ENCODE data around the gene WDR77. TPM values are rescaled to one million over a fixed set of nuclear protein-coding genes. Genes with fewer than 3 reads are reported as not detected.

Gene WDR77
- total RNA-seq (36.8 TPM), polyA plus RNA-seq (29.6 TPM)
- long read RNA-seq, donor 1, partial matches to known transcripts = 0 of 3 reads
- long read RNA-seq, donor 1, other reads (novel, unspliced or antisense) = 0 of 3 reads
- long read RNA-seq, donor 2, transcript WDR77-201 (10 exons, 2,576 nt) = major isoform, 35 of 65 reads
- long read RNA-seq, donor 2, partial matches to known transcripts = 28 of 65 reads
- long read RNA-seq, donor 2, other reads (novel, unspliced or antisense) = 0 of 65 reads
- long read RNA-seq, donor 3, transcript WDR77-201 (10 exons, 2,576 nt) = major isoform, 23 of 37 reads
- long read RNA-seq, donor 3, partial matches to known transcripts = 13 of 37 reads
- long read RNA-seq, donor 3, other reads (novel, unspliced or antisense) = 0 of 37 reads
- long read RNA-seq, donor 4, transcript WDR77-201 (10 exons, 2,576 nt) = major isoform, 10 of 10 reads
- long read RNA-seq, donor 4, partial matches to known transcripts = 0 of 10 reads
- long read RNA-seq, donor 4, other reads (novel, unspliced or antisense) = 0 of 10 reads
- long read RNA-seq, donor 5, transcript WDR77-201 (10 exons, 2,576 nt) = major isoform, 19 of 31 reads
- long read RNA-seq, donor 5, partial matches to known transcripts = 12 of 31 reads
- long read RNA-seq, donor 5, other reads (novel, unspliced or antisense) = 0 of 31 reads
- long read RNA-seq, donor 6, transcript WDR77-201 (10 exons, 2,576 nt) = major isoform, 14 of 27 reads
- long read RNA-seq, donor 6, partial matches to known transcripts = 13 of 27 reads
- long read RNA-seq, donor 6, other reads (novel, unspliced or antisense) = 0 of 27 reads
- long read RNA-seq, donor 7, transcript WDR77-201 (10 exons, 2,576 nt) = major isoform, 16 of 26 reads
- long read RNA-seq, donor 7, partial matches to known transcripts = 9 of 26 reads
- long read RNA-seq, donor 7, other reads (novel, unspliced or antisense) = 0 of 26 reads
- long read RNA-seq, donor 8, transcript WDR77-201 (10 exons, 2,576 nt) = major isoform, 10 of 10 reads
- long read RNA-seq, donor 8, partial matches to known transcripts = 0 of 10 reads
- long read RNA-seq, donor 8, other reads (novel, unspliced or antisense) = 0 of 10 reads
- long read RNA-seq, donor 9, transcript WDR77-201 (10 exons, 2,576 nt) = major isoform, 15 of 21 reads
- long read RNA-seq, donor 9, partial matches to known transcripts = 6 of 21 reads
- long read RNA-seq, donor 9, other reads (novel, unspliced or antisense) = 0 of 21 reads
- long read RNA-seq, donor 10, transcript WDR77-201 (10 exons, 2,576 nt) = major isoform, 10 of 495 reads
- long read RNA-seq, donor 10, partial matches to known transcripts = 484 of 495 reads
- long read RNA-seq, donor 10, other reads (novel, unspliced or antisense) = 0 of 495 reads

- peaks cover under 1 to 43% of the 10 kb centered on the region in 2 donors for H3K36me3 ChIP-seq (ENCODE audit: control insufficient read depth in 2 of 2, insufficient read depth in 2 of 2, low read length in 1 of 2)
- H3K27me3 ChIP-seq (ENCODE audit: control insufficient read depth in 2 of 2, insufficient read depth in 1 of 2, low read length in 1 of 2) = no peaks in the 10 kb centered on the region
- peak within 1 kb of the TSS; percentile 83 to 90 for H3K4me3 ChIP-seq (ENCODE audit: low read length in 2 of 2)
- under 1% methylated on average over 54 of the region's 54 CpGs for WGBS
- H3K27ac ChIP-seq (ENCODE audit: low read depth in 1 of 2, low read length in 1 of 2) = peak within 1 kb of the TSS; percentile 72 to 74
- peaks cover 22 to 23% of the 10 kb centered on the region in 2 donors for H3K4me1 ChIP-seq (ENCODE audit: control insufficient read depth in 2 of 2, insufficient read depth in 2 of 2, low read length in 2 of 2)
- H3K9me3 ChIP-seq (ENCODE audit: control insufficient read depth in 2 of 2, insufficient read depth in 1 of 2, low read length in 1 of 2) = peaks cover 0 to 3% of the 10 kb centered on the region in 2 donors
- peak; percentile 89 to 99 (median 95) for DNase-seq (ENCODE audit: low read depth in 6 of 9, low spot score in 9 of 9)
Observed at GRCh38 chr1:111448918-111449702, at the start of gene WDR77, which contains the start of gene ATP5PB. Gene WDR77 (minus strand): TSS chr1:111449256. CDS start chr1:111449169, 87 bp downstream. Gene ATP5PB (plus strand): TSS chr1:111449464. CDS start chr1:111449542, 78 bp downstream.

DNA sequence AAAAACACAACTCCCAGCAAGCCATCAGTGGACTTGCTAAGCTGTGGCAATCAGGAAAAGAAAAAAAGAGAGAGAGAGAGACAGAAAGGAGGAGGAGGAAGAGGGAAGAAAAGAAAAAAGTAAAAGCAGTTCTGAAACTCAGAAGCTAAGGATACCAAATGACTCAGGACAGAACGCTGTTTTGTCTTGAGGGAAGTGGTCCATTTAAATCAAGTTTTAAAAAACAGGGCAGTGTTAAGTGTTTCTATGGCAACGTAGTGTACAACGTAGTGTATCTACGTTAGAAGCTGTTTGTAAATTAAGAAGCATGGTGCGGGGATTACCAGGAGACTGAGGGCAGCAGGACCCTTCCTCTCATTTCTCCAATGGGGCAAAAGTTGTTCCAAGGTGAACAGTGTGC, 48.5 kb upstream of the WDR77 start:
- Histone ChIP-seq H3K9me3 (ENCODE audit: control insufficient read depth in 2 of 2, insufficient read depth in 1 of 2, low read length in 1 of 2) (peaks cover 0 to 2% of the 10 kb centered on the region in 2 donors), H3K36me3 (ENCODE audit: control insufficient read depth in 2 of 2, insufficient read depth in 2 of 2, low read length in 1 of 2) (no peaks in the 10 kb centered on the region), H3K27me3 (ENCODE audit: control insufficient read depth in 2 of 2, insufficient read depth in 1 of 2, low read length in 1 of 2) (no peaks in the 10 kb centered on the region), H3K27ac (ENCODE audit: low read depth in 1 of 2, low read length in 1 of 2) (peak overlapping the region in 1 of 2 donors; percentile 8), H3K4me3 (ENCODE audit: low read length in 2 of 2) (no peak overlapping the region), H3K4me1 (ENCODE audit: control insufficient read depth in 2 of 2, insufficient read depth in 2 of 2, low read length in 2 of 2) (peaks cover 0 to under 1% of the 10 kb centered on the region in 2 donors)
- WGBS = 84% methylated on average over 5 of the region's 5 CpGs
- no peak for DNase-seq (ENCODE audit: low read depth in 6 of 9, low spot score in 9 of 9)

- Histone ChIP-seq H3K27me3 (ENCODE audit: control insufficient read depth in 2 of 2, insufficient read depth in 1 of 2, low read length in 1 of 2) (no peaks in the 10 kb centered on the region), H3K4me3 (ENCODE audit: low read length in 2 of 2) (no peak overlapping the region), H3K4me1 (ENCODE audit: control insufficient read depth in 2 of 2, insufficient read depth in 2 of 2, low read length in 2 of 2) (no peaks in the 10 kb centered on the region), H3K27ac (ENCODE audit: low read depth in 1 of 2, low read length in 1 of 2) (no peak overlapping the region), H3K36me3 (ENCODE audit: control insufficient read depth in 2 of 2, insufficient read depth in 2 of 2, low read length in 1 of 2) (no peaks in the 10 kb centered on the region), H3K9me3 (ENCODE audit: control insufficient read depth in 2 of 2, insufficient read depth in 1 of 2, low read length in 1 of 2) (peaks cover 0 to 2% of the 10 kb centered on the region in 2 donors)
- DNase-seq (ENCODE audit: low read depth in 6 of 9, low spot score in 9 of 9) = no peak
- 96% methylated on average over 4 of the region's 4 CpGs for WGBS
Observed at GRCh38 chr1:111496398-111496797, 47.3 kb upstream of the WDR77 start.

DNA sequence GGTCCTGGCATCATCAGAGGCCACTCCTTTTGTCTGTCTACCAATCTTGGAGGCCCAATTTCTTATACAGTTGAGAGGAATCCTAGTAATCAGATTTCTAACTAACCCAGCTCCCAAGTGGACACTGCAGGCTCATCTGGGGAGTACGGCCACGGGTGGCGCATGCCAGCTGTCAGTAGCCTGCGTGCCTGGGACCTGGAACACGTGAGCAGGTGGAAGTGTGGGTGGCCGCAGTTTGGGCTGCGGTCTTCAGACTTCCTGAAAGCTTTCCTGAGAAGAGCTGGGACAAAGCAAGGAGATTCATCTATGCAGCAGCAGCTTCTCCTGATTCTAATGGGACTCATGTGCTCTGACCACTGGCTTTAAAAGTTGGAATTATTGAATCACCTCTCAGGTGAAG, 42.0 kb upstream of the WDR77 start:
- no peak for DNase-seq (ENCODE audit: low read depth in 6 of 9, low spot score in 9 of 9)
- Histone ChIP-seq H3K27me3 (ENCODE audit: control insufficient read depth in 2 of 2, insufficient read depth in 1 of 2, low read length in 1 of 2) (no peaks in the 10 kb centered on the region), H3K4me3 (ENCODE audit: low read length in 2 of 2) (no peak overlapping the region), H3K27ac (ENCODE audit: low read depth in 1 of 2, low read length in 1 of 2) (no peak overlapping the region), H3K36me3 (ENCODE audit: control insufficient read depth in 2 of 2, insufficient read depth in 2 of 2, low read length in 1 of 2) (no peaks in the 10 kb centered on the region), H3K9me3 (ENCODE audit: control insufficient read depth in 2 of 2, insufficient read depth in 1 of 2, low read length in 1 of 2) (no peaks in the 10 kb centered on the region), H3K4me1 (ENCODE audit: control insufficient read depth in 2 of 2, insufficient read depth in 2 of 2, low read length in 2 of 2) (no peaks in the 10 kb centered on the region)
- 96% methylated on average over 7 of the region's 7 CpGs for WGBS

DNA sequence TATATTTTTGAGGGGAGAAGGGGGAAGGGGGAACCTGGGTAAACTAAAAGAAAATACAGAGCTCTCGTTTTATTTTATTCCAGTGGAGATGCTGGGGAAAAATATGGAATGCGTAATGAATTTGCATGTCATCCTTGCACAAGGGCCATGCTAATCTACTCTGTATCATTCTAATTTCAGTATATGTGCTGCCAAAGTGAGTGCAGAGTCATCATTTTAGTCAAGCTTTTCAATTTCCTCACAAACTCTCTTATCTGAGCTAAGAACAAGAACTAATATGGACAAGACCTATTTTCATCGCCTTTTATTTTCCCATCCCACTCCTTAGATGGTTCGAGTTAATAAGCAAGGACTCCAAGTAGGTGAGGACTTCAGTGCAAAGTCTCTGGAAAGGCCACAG, 41.2 kb upstream of the WDR77 start:
- no peaks in the 10 kb centered on the region for H3K9me3 ChIP-seq (ENCODE audit: control insufficient read depth in 2 of 2, insufficient read depth in 1 of 2, low read length in 1 of 2)
- DNase-seq (ENCODE audit: low read depth in 6 of 9, low spot score in 9 of 9) = no peak
- no peak overlapping the region for H3K4me3 ChIP-seq (ENCODE audit: low read length in 2 of 2)
- H3K36me3 ChIP-seq (ENCODE audit: control insufficient read depth in 2 of 2, insufficient read depth in 2 of 2, low read length in 1 of 2) = no peaks in the 10 kb centered on the region
- 96% methylated on average over 4 of the region's 4 CpGs for WGBS
- H3K4me1 ChIP-seq (ENCODE audit: control insufficient read depth in 2 of 2, insufficient read depth in 2 of 2, low read length in 2 of 2) = no peaks in the 10 kb centered on the region
- H3K27me3 ChIP-seq (ENCODE audit: control insufficient read depth in 2 of 2, insufficient read depth in 1 of 2, low read length in 1 of 2) = no peaks in the 10 kb centered on the region
- H3K27ac ChIP-seq (ENCODE audit: low read depth in 1 of 2, low read length in 1 of 2) = no peak overlapping the region

GRCh38 chr1:111489604-111490003, 40.5 kb upstream of the WDR77 start:
- H3K27ac ChIP-seq (ENCODE audit: low read depth in 1 of 2, low read length in 1 of 2) = peak overlapping the region in 1 of 2 donors; percentile 37
- no peaks in the 10 kb centered on the region for H3K36me3 ChIP-seq (ENCODE audit: control insufficient read depth in 2 of 2, insufficient read depth in 2 of 2, low read length in 1 of 2)
- DNase-seq (ENCODE audit: low read depth in 6 of 9, low spot score in 9 of 9) = no peak
- H3K9me3 ChIP-seq (ENCODE audit: control insufficient read depth in 2 of 2, insufficient read depth in 1 of 2, low read length in 1 of 2) = no peaks in the 10 kb centered on the region
- 80% methylated on average over 4 of the region's 4 CpGs for WGBS
- no peaks in the 10 kb centered on the region for H3K4me1 ChIP-seq (ENCODE audit: control insufficient read depth in 2 of 2, insufficient read depth in 2 of 2, low read length in 2 of 2)
- H3K4me3 ChIP-seq (ENCODE audit: low read length in 2 of 2) = no peak overlapping the region
- no peaks in the 10 kb centered on the region for H3K27me3 ChIP-seq (ENCODE audit: control insufficient read depth in 2 of 2, insufficient read depth in 1 of 2, low read length in 1 of 2)

DNA sequence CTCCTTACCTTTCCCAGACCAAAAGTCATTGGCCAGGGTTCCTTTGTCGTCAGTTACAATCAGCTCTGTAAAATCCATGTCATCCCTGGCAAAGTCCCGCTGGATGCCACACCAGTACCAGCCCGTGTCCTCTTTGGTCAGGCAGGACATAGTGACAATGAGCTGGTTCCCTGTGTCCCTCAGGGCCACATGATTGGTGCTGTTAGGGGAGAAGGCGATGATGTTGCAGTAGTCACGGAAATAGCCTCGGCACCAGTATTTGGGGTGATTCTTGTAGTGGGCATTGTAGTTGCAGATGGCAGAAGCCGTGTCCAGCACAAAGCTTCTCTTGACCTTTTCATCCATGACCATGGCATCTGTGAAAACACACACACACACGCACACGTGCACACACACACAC, 39.6 kb upstream of the WDR77 start:
- Histone ChIP-seq H3K9me3 (ENCODE audit: control insufficient read depth in 2 of 2, insufficient read depth in 1 of 2, low read length in 1 of 2) (no peaks in the 10 kb centered on the region), H3K27me3 (ENCODE audit: control insufficient read depth in 2 of 2, insufficient read depth in 1 of 2, low read length in 1 of 2) (no peaks in the 10 kb centered on the region), H3K36me3 (ENCODE audit: control insufficient read depth in 2 of 2, insufficient read depth in 2 of 2, low read length in 1 of 2) (no peaks in the 10 kb centered on the region), H3K27ac (ENCODE audit: low read depth in 1 of 2, low read length in 1 of 2) (no peak overlapping the region), H3K4me1 (ENCODE audit: control insufficient read depth in 2 of 2, insufficient read depth in 2 of 2, low read length in 2 of 2) (no peaks in the 10 kb centered on the region), H3K4me3 (ENCODE audit: low read length in 2 of 2) (no peak overlapping the region)
- WGBS = 97% methylated on average over 9 of the region's 9 CpGs
- DNase-seq (ENCODE audit: low read depth in 6 of 9, low spot score in 9 of 9) = no peak

GRCh38 chr1:111487133-111487532, 38.1 kb upstream of the WDR77 start:
- no peaks in the 10 kb centered on the region for H3K4me1 ChIP-seq (ENCODE audit: control insufficient read depth in 2 of 2, insufficient read depth in 2 of 2, low read length in 2 of 2)
- no peaks in the 10 kb centered on the region for H3K27me3 ChIP-seq (ENCODE audit: control insufficient read depth in 2 of 2, insufficient read depth in 1 of 2, low read length in 1 of 2)

More at GRCh38 chr1:111487133-111487532, 38.1 kb upstream of the WDR77 start:
- Histone ChIP-seq H3K36me3 (ENCODE audit: control insufficient read depth in 2 of 2, insufficient read depth in 2 of 2, low read length in 1 of 2) (no peaks in the 10 kb centered on the region), H3K27ac (ENCODE audit: low read depth in 1 of 2, low read length in 1 of 2) (no peak overlapping the region), H3K9me3 (ENCODE audit: control insufficient read depth in 2 of 2, insufficient read depth in 1 of 2, low read length in 1 of 2) (no peaks in the 10 kb centered on the region), H3K4me3 (ENCODE audit: low read length in 2 of 2) (no peak overlapping the region)
- 95% methylated on average over 6 of the region's 6 CpGs for WGBS
- no peak for DNase-seq (ENCODE audit: low read depth in 6 of 9, low spot score in 9 of 9)

Data from thymus (tissue), 14 donors.